DOHH2 (cell line): Measurements from ENCODE around the gene PTBP1.
A peak's percentile ranks its signal among the peaks of the same experiment; 100 is the strongest.

Experiments
- H3F3A ChIP-seq: fragments of 200-600 bp; sonication (generic), shearing (Covaris generic); 2 replicates; pipeline ENCODE4 v1.6.0; 2016; ENCODE audit warnings: antibody characterized with exemption, mild to moderate bottlenecking; ENCODE audit not compliant: control insufficient read depth, insufficient read depth
- H3K27ac ChIP-seq: fragments of 200-600 bp; sonication (generic); 2 replicates; pipeline ENCODE4 v1.5.1; 2014; ENCODE audit warnings: low read depth, mild to moderate bottlenecking, low read length, moderate library complexity
- H3K27me3 ChIP-seq: fragments of 200-600 bp; sonication (generic); 2 replicates; pipeline ENCODE4 v1.6.1; 2014; ENCODE audit warnings: mild to moderate bottlenecking, low read length, mixed read lengths; ENCODE audit not compliant: control insufficient read depth
- H3K36me3 ChIP-seq: fragments of 200-600 bp; sonication (generic); 2 replicates; pipeline ENCODE4 v1.6.1; 2014; ENCODE audit warnings: mild to moderate bottlenecking, low read length, moderate library complexity, mixed read lengths; ENCODE audit not compliant: control insufficient read depth
- H3K4me1 ChIP-seq: fragments of 200-600 bp; sonication (generic); 2 replicates; pipeline ENCODE4 v1.6.1; 2014; ENCODE audit warnings: mild to moderate bottlenecking, low read length, mixed read lengths; ENCODE audit not compliant: control insufficient read depth
- H3K4me2 ChIP-seq: fragments of 200-600 bp; sonication (generic); 2 replicates; pipeline ENCODE4 v1.6.0; 2014; ENCODE audit warnings: mild to moderate bottlenecking, low read length, moderate library complexity
- H3K4me3 ChIP-seq: fragments of 200-600 bp; sonication (generic); 2 replicates; pipeline ENCODE4 v1.5.1; 2014; ENCODE audit warnings: mild to moderate bottlenecking, low read length, mixed read lengths
- H3K79me2 ChIP-seq: fragments of 200-600 bp; sonication (generic); 2 replicates; pipeline ENCODE4 v1.6.1; 2014; ENCODE audit warnings: mild to moderate bottlenecking, low read length, mixed read lengths; ENCODE audit not compliant: control insufficient read depth
- H3K9me2 ChIP-seq: fragments of 200-600 bp; sonication (generic); replicated peaks from 2 replicates; pipeline ENCODE4 v1.6.1; 2014; ENCODE audit warnings: mild to moderate bottlenecking, low read length, mixed read lengths; ENCODE audit not compliant: control insufficient read depth
- H3K9me3 ChIP-seq: fragments of 200-600 bp; sonication (generic); 2 replicates; pipeline ENCODE4 v1.6.1; 2014; ENCODE audit warnings: antibody characterized with exemption, low read length, mixed read lengths; ENCODE audit not compliant: control insufficient read depth, insufficient read depth
- H4K20me1 ChIP-seq: fragments of 200-600 bp; sonication (generic); 2 replicates; pipeline ENCODE4 v1.6.0; 2014; ENCODE audit warnings: low read depth, mild to moderate bottlenecking, antibody characterized with exemption, low read length, moderate library complexity; ENCODE audit not compliant: control insufficient read depth, insufficient read depth
- CTCF ChIP-seq: fragments of 200-600 bp; sonication (generic); IDR thresholded peaks from one replicate; pipeline ENCODE4 v1.5.1; 2014; ENCODE audit warnings: antibody characterized with exemption, mild to moderate bottlenecking, low read depth, low read length; ENCODE audit not compliant: poor library complexity, severe bottlenecking
- EZH2phosphoT487 ChIP-seq: fragments of 200-600 bp; sonication (generic); IDR thresholded peaks from 2 replicates; pipeline ENCODE4 v1.6.1; 2017; ENCODE audit warnings: borderline replicate concordance, mild to moderate bottlenecking, antibody characterized with exemption, low read length, moderate library complexity, mixed read lengths

Gene PTBP1

GRCh38 chr19:796692-797527 lies at the start of gene PTBP1:
Gene PTBP1, plus strand, starts transcription at chr19:797452. Its CDS starts 46 bp downstream, at chr19:797498.
- Histone ChIP-seq H4K20me1 (peaks cover 38% of the 10 kb centered on the region), H3F3A (no peaks in the 10 kb centered on the region), H3K4me3 (peak within 1 kb of the TSS; percentile 95), H3K27ac (peak within 1 kb of the TSS; percentile 71), H3K4me1 (peaks cover 25% of the 10 kb centered on the region), H3K9me3 (no peaks in the 10 kb centered on the region), H3K36me3 (peaks cover 40% of the 10 kb centered on the region), H3K27me3 (no peaks in the 10 kb centered on the region), H3K4me2 (peak within 1 kb of the TSS; percentile 89), H3K79me2 (peaks cover 54% of the 10 kb centered on the region), H3K9me2 (no peaks in the 10 kb centered on the region)
- no peak for TF ChIP-seq CTCF
- TF ChIP-seq EZH2phosphoT487 = no peak

GRCh38 chr19:748274-748598 lies 49.0 kb upstream of the PTBP1 start:
- Histone ChIP-seq H3K4me3 (no peak overlapping the region), H3K4me1 (no peaks in the 10 kb centered on the region; the same call in 1 of the 2 replicates)

GRCh38 chr19:749811-750210 lies 47.4 kb upstream of the PTBP1 start:
- H3K4me2 ChIP-seq = no peak overlapping the region
- no peaks in the 10 kb centered on the region for H3K4me1 ChIP-seq
- no peaks in the 10 kb centered on the region for H3K79me2 ChIP-seq
- H3F3A ChIP-seq = no peaks in the 10 kb centered on the region
- peaks cover 5% of the 10 kb centered on the region; the same call in 1 of the 2 replicates for H3K9me3 ChIP-seq
- no peaks in the 10 kb centered on the region for H3K36me3 ChIP-seq
- no peaks in the 10 kb centered on the region for H4K20me1 ChIP-seq
- H3K4me3 ChIP-seq = no peak overlapping the region
- H3K27ac ChIP-seq = no peak overlapping the region
- TF ChIP-seq CTCF (no peak), EZH2phosphoT487 (no peak)
- H3K27me3 ChIP-seq = no peaks in the 10 kb centered on the region
- H3K9me2 ChIP-seq = no peaks in the 10 kb centered on the region

More at GRCh38 chr19:748274-748598, 49.0 kb upstream of the PTBP1 start:
- H3K9me2 ChIP-seq = no peaks in the 10 kb centered on the region
- H3K27ac ChIP-seq = no peak overlapping the region
- no peaks in the 10 kb centered on the region for H3K79me2 ChIP-seq
- no peaks in the 10 kb centered on the region for H4K20me1 ChIP-seq
- H3K27me3 ChIP-seq = no peaks in the 10 kb centered on the region
- H3F3A ChIP-seq = no peaks in the 10 kb centered on the region
- TF ChIP-seq CTCF (no peak), EZH2phosphoT487 (no peak)
- H3K9me3 ChIP-seq = peaks cover 5% of the 10 kb centered on the region; the same call in 1 of the 2 replicates
- no peaks in the 10 kb centered on the region for H3K36me3 ChIP-seq
- no peak overlapping the region for H3K4me2 ChIP-seq
